Hepatocyte (in vitro differentiated cells): ENCODE measurements around the gene ZCCHC24. TPM values are rescaled to one million over a fixed set of nuclear protein-coding genes. Genes with fewer than 3 reads are reported as not detected.
A peak's percentile ranks its signal among the peaks of the same experiment; 100 is the strongest.

Experiments used
- DNase-seq: peaks from one replicate; pipeline ENCODE4 v3.0.0-alpha.2; 2016; ENCODE audit warnings: low spot score
- H2AFZ ChIP-seq: fragments of 200-600 bp; sonication (generic); 2 replicates; pipeline ENCODE4 v1.6.0; 2016; ENCODE audit warnings: antibody characterized with exemption, mild to moderate bottlenecking
- H3K27ac ChIP-seq: fragments of 200-600 bp; sonication (generic); 2 replicates; pipeline ENCODE4 v1.5.1; 2016; ENCODE audit warnings: mild to moderate bottlenecking
- H3K27me3 ChIP-seq: fragments of 200-600 bp; sonication (generic); 2 replicates; pipeline ENCODE4 v1.6.1; 2016
- H3K36me3 ChIP-seq: fragments of 200-600 bp; sonication (generic); replicated peaks from 2 replicates; pipeline ENCODE4 v1.5.1; 2016; ENCODE audit warnings: low read depth; ENCODE audit not compliant: insufficient read depth
- H3K4me1 ChIP-seq: fragments of 200-600 bp; sonication (generic); 2 replicates; pipeline ENCODE4 v1.5.1; 2016; ENCODE audit warnings: mild to moderate bottlenecking, moderate library complexity; ENCODE audit not compliant: insufficient read depth
- H3K4me2 ChIP-seq: fragments of 200-600 bp; sonication (generic); 2 replicates; pipeline ENCODE4 v1.6.0; 2016
- H3K4me3 ChIP-seq: fragments of 200-600 bp; sonication (generic); 2 replicates; pipeline ENCODE4 v1.5.1; 2016; ENCODE audit warnings: mild to moderate bottlenecking
- H3K79me2 ChIP-seq: fragments of 200-600 bp; sonication (generic); 2 replicates; pipeline ENCODE4 v1.6.0; 2017; ENCODE audit warnings: mild to moderate bottlenecking
- H3K9me2 ChIP-seq: fragments of 200-600 bp; sonication (generic); replicated peaks from 2 replicates; pipeline ENCODE4 v1.6.0; 2017; ENCODE audit warnings: mild to moderate bottlenecking; ENCODE audit not compliant: insufficient read depth
- H3K9me3 ChIP-seq: fragments of 200-600 bp; sonication (generic); 2 replicates; pipeline ENCODE4 v1.5.1; 2016; ENCODE audit warnings: low read depth, mild to moderate bottlenecking
- H4K20me1 ChIP-seq: fragments of 200-600 bp; sonication (generic); 2 replicates; pipeline ENCODE4 v1.6.0; 2016; ENCODE audit warnings: mild to moderate bottlenecking; ENCODE audit not compliant: insufficient read depth, poor library complexity, severe bottlenecking
- CTCF ChIP-seq: fragments of 200-600 bp; sonication (generic); IDR thresholded peaks from 2 replicates; pipeline ENCODE4 v1.5.1; 2016; ENCODE audit warnings: antibody characterized with exemption, mild to moderate bottlenecking; ENCODE audit not compliant: poor library complexity
- EZH2 ChIP-seq: fragments of 200-600 bp; sonication (generic); IDR thresholded peaks from 2 replicates; pipeline ENCODE4 v1.6.1; 2016; ENCODE audit warnings: antibody characterized with exemption, mild to moderate bottlenecking, borderline replicate concordance
- EZH2phosphoT487 ChIP-seq: fragments of 200-600 bp; sonication (generic); IDR thresholded peaks from one replicate; pipeline ENCODE4 v1.6.1; 2018; ENCODE audit warnings: antibody characterized with exemption, mild to moderate bottlenecking, low read depth, moderate library complexity; ENCODE audit not compliant: unreplicated experiment, severe bottlenecking
- WGBS: methylation state at CpG from one replicate; pipeline ENCODE4 v1.1.6; 2016; ENCODE audit warnings: low lambda C conversion rate; ENCODE audit errors: missing lambda C conversion rate; 5-methylcytosine and 5-hydroxymethylcytosine counted together
- polyA plus RNA-seq: library from polyadenylated mRNA; unstranded; fragments of >200 nt; fragmentation: Nextera tagmentation; extraction: Ambion mirVana; gene quantifications from 2 replicates; pipeline ENCODE4 v1.2.1, GENCODE V29; 2016
- total RNA-seq: library from RNA; depleted of rRNA; stranded (reverse); fragments of >200 nt; gene quantifications from 2 replicates; pipeline ENCODE4 v1.2.3, GENCODE V29; 2014

The ZCCHC24 gene
- total and polyA plus RNA-seq, 2 experiments from 2014 or later, result 20.1 to 20.6 TPM

- no peaks in the 10 kb centered on the region for H3K36me3 ChIP-seq
- WGBS, result 89% methylated on average over 5 of the region's 5 CpGs
- H3K9me2 ChIP-seq, result no peaks in the 10 kb centered on the region
- TF ChIP-seq CTCF (no peak), EZH2 (no peak), EZH2phosphoT487 (no peak)
- H3K4me3 ChIP-seq, result no peak overlapping the region
- H4K20me1 ChIP-seq, result peaks cover 13% of the 10 kb centered on the region
- H3K4me1 ChIP-seq, result peaks cover 70% of the 10 kb centered on the region
- H3K27ac ChIP-seq, result peak overlapping the region; percentile 93
- H3K27me3 ChIP-seq, result no peaks in the 10 kb centered on the region
- no peak overlapping the region for H2AFZ ChIP-seq
- peak overlapping the region; percentile 66 for H3K4me2 ChIP-seq
- peaks cover 64% of the 10 kb centered on the region for H3K79me2 ChIP-seq
- no peak for DNase-seq
- no peaks in the 10 kb centered on the region for H3K9me3 ChIP-seq
These were observed 11.2 kb downstream of the ZCCHC24 start for GRCh38 chr10:79434223-79434687.

GRCh38 chr10:79433324-79434222 lies 11.9 kb downstream of the ZCCHC24 start:
- peaks cover 67% of the 10 kb centered on the region for H3K4me1 ChIP-seq
- no peaks in the 10 kb centered on the region for H3K27me3 ChIP-seq
- peak; percentile 53 for DNase-seq
- H3K4me2 ChIP-seq, result no peak overlapping the region
- no peaks in the 10 kb centered on the region for H3K9me2 ChIP-seq
- no peak overlapping the region for H3K4me3 ChIP-seq
- no peak overlapping the region for H2AFZ ChIP-seq
- no peaks in the 10 kb centered on the region for H3K9me3 ChIP-seq
- peak overlapping the region; percentile 93 for H3K27ac ChIP-seq
- 64% methylated on average over 13 of the region's 13 CpGs for WGBS
- H3K79me2 ChIP-seq, result peaks cover 62% of the 10 kb centered on the region
- TF ChIP-seq EZH2phosphoT487, result no peak
- TF ChIP-seq EZH2, result no peak
- no peak for TF ChIP-seq CTCF
- no peaks in the 10 kb centered on the region for H3K36me3 ChIP-seq
- H4K20me1 ChIP-seq, result peaks cover 9% of the 10 kb centered on the region

- peaks cover 62% of the 10 kb centered on the region for H3K4me1 ChIP-seq
- H3K4me2 ChIP-seq, result peak overlapping the region; percentile 49
- H3K27ac ChIP-seq, result peak overlapping the region; percentile 93
- no peaks in the 10 kb centered on the region for H3K36me3 ChIP-seq
- 84% methylated on average over 17 of the region's 17 CpGs for WGBS
- no peaks in the 10 kb centered on the region for H3K9me3 ChIP-seq
- H2AFZ ChIP-seq, result no peak overlapping the region
- H3K27me3 ChIP-seq, result no peaks in the 10 kb centered on the region
- TF ChIP-seq EZH2, result no peak
- no peak for TF ChIP-seq EZH2phosphoT487
- no peak for TF ChIP-seq CTCF
- peaks cover 59% of the 10 kb centered on the region for H3K79me2 ChIP-seq
- peak; percentile 40 for DNase-seq
- H3K4me3 ChIP-seq, result no peak overlapping the region
- no peaks in the 10 kb centered on the region for H3K9me2 ChIP-seq
- peaks cover 4% of the 10 kb centered on the region for H4K20me1 ChIP-seq
These were observed 13.3 kb downstream of the ZCCHC24 start for GRCh38 chr10:79431891-79432831.
